T-cell (primary cell): Measurements from ENCODE around the gene RAB3GAP1. TPM values are rescaled to one million over a fixed set of nuclear protein-coding genes. Genes with fewer than 3 reads are reported as not detected.

Source experiments
- ATAC-seq, 4 experiments: fragments of 200-7000 bp in 3 of 4; fragments of 150-1000 bp in 1 of 4; cut with Tn5 transposase; replicated peaks in 1 of 4; 1 replicate in 3 of 4; 2 replicates in 1 of 4; pipeline ENCODE4 v1.10.0; 2021; ENCODE audit warnings: moderate library complexity in 3 of 4, mild to moderate bottlenecking in 2 of 4, moderate number of reproducible peaks in 1 of 4
- CTCF ChIA-PET, 2 donors: fragments of 300-600 bp; sonication (Branson Sonifier 250); formaldehyde crosslinking; loops; one replicate each; lab custom pipeline; 2022; ENCODE audit warnings: antibody characterized with exemption in 2 of 2; lab: Charles Lee
- POLR2A ChIA-PET, 2 donors: fragments of 300-600 bp; sonication (Branson Sonifier 250); formaldehyde crosslinking; loops; one replicate each; lab custom pipeline; 2022; ENCODE audit warnings: antibody characterized with exemption in 2 of 2; lab: Charles Lee
- DNase-seq, 35 experiments: peaks; one replicate each; pipeline versions ENCODE4 v3.0.0 to v3.0.0-alpha.2; 2013 to 2023
- H3K27ac ChIP-seq: one replicate; pipeline ENCODE4 v1.5.1; 2013; ENCODE audit warnings: low read length
- H3K27me3 ChIP-seq, 2 experiments: replicated peaks in 1 of 2; 1 replicate in 1 of 2; 2 replicates in 1 of 2; pipeline versions ENCODE4 v1.6.1 to v1.7.0; 2013; ENCODE audit warnings: low read length in 1 of 2, mixed read lengths in 1 of 2; ENCODE audit not compliant: control insufficient read depth in 2 of 2, insufficient read depth in 2 of 2; ENCODE audit errors: extremely low read depth in 1 of 2
- H3K36me3 ChIP-seq, 2 donors: 1 replicate in 1 of 2; 2 replicates in 1 of 2; pipeline versions ENCODE4 v1.6.1 to v1.7.0; 2013; ENCODE audit warnings: low read length in 1 of 2; ENCODE audit not compliant: control insufficient read depth in 2 of 2, insufficient read depth in 1 of 2; ENCODE audit errors: extremely low read depth in 1 of 2
- H3K4me1 ChIP-seq, 2 experiments: 1 replicate in 1 of 2; 2 replicates in 1 of 2; pipeline versions ENCODE4 v1.6.1 to v1.7.0; 2013; ENCODE audit warnings: low read length in 2 of 2, mixed read lengths in 1 of 2; ENCODE audit not compliant: insufficient read depth in 2 of 2, control insufficient read depth in 1 of 2; ENCODE audit errors: extremely low read depth in 1 of 2
- H3K4me3 ChIP-seq, 2 donors: 1 replicate in 1 of 2; 2 replicates in 1 of 2; pipeline versions ENCODE4 v1.5.1 to v1.7.0; 2013; ENCODE audit warnings: mild to moderate bottlenecking in 2 of 2, low read length in 1 of 2, moderate library complexity in 1 of 2; ENCODE audit not compliant: control insufficient read depth in 1 of 2; ENCODE audit errors: extremely low read depth in 1 of 2
- H3K9me3 ChIP-seq: 2 replicates; pipeline ENCODE4 v1.7.0; 2013
- H3K27ac Mint-ChIP-seq, 2 donors: one replicate each; pipeline ENCODE4 v1.8.0; 2020 to 2021; ENCODE audit warnings: mild to moderate bottlenecking in 2 of 2, mixed read lengths in 2 of 2
- H3K27me3 Mint-ChIP-seq, 2 donors: one replicate each; pipeline ENCODE4 v1.8.0; 2021 to 2022; ENCODE audit warnings: mixed read lengths in 2 of 2
- H3K36me3 Mint-ChIP-seq: one replicate; pipeline ENCODE4 v1.8.0; 2021; ENCODE audit warnings: mixed read lengths
- H3K4me1 Mint-ChIP-seq, 3 donors: one replicate each; pipeline ENCODE4 v1.8.0; 2020 to 2022; ENCODE audit warnings: mixed read lengths in 3 of 3, mild to moderate bottlenecking in 1 of 3
- H3K4me3 Mint-ChIP-seq, 3 donors: one replicate each; pipeline ENCODE4 v1.8.0; 2020 to 2022; ENCODE audit warnings: mild to moderate bottlenecking in 3 of 3, mixed read lengths in 3 of 3, moderate library complexity in 3 of 3
- H3K9me3 Mint-ChIP-seq, 3 donors: one replicate each; pipeline ENCODE4 v1.8.0; 2020 to 2022; ENCODE audit warnings: mixed read lengths in 3 of 3
- WGBS: methylation state at CpG from one replicate; pipeline ENCODE4 v1.1.5; 2013; ENCODE audit warnings: missing lambda C conversion rate; ENCODE audit not compliant: insufficient coverage; 5-methylcytosine and 5-hydroxymethylcytosine counted together
- total RNA-seq, 35 experiments: library from RNA in 6 of 35; stranded (reverse) in 6 of 35; fragments of 120-200 nt in 1 of 35; gene quantifications; one replicate each; pipeline versions ENCODE4 v1.2.1 to v1.2.4 and lab custom pipeline; 2013 to 2026

Gene RAB3GAP1
- total RNA-seq, 5 donors from 2014 or later (not counting 1 experiment from before 2014, with no cell fraction given), result 34.0 to 48.8 (median 40.7) TPM

GRCh38 chr2:135219226-135219625 is 167.1 kb downstream of the RAB3GAP1 start:
- Mint-ChIP-seq H3K27me3 (no peaks in the 10 kb centered on the region), H3K36me3 (peaks cover 26% of the 10 kb centered on the region), H3K27ac (no peak overlapping the region), H3K9me3 (no peaks in the 10 kb centered on the region), H3K4me3 (no peak overlapping the region), H3K4me1 (no peaks in the 10 kb centered on the region)
- Histone ChIP-seq H3K27me3 (no peaks in the 10 kb centered on the region), H3K36me3 (no peaks in the 10 kb centered on the region), H3K27ac (no peak overlapping the region), H3K4me1 (no peaks in the 10 kb centered on the region), H3K9me3 (no peaks in the 10 kb centered on the region), H3K4me3 (no peak overlapping the region)
- no peak for DNase-seq
- ATAC-seq, result no peak
- no CpG with 5 or more reads among the region's 1 CpG for WGBS
- ChIA-PET CTCF (interaction anchor here in 1 of 2 donors (0.6 kb wide), 1 partner anchor 16 kb away, joined by 5 read pairs; no protein-coding TSS in a partner anchor), POLR2A (no interaction called here)

Other genes starting within 250 kb of the RAB3GAP1 start
- gene ACMSD, start 213.7 kb upstream of the RAB3GAP1 start, total RNA-seq, result under 1 TPM in 1 of 5 donors, not detected in 4; 0.20 TPM
- 10 to 100 TPM; 51.7 to 75.3 (median 62.6) TPM for gene CCNT2, start 133.5 kb upstream of the RAB3GAP1 start, total RNA-seq
- gene MAP3K19, start 4.8 kb upstream of the RAB3GAP1 start, total RNA-seq, result not detected